Sciatic nerve (tissue), 2 donors: ENCODE measurements around the gene EPB41L1. TPM values are rescaled to one million over a fixed set of nuclear protein-coding genes. Genes with fewer than 3 reads are reported as not detected.

Experiments
- ATAC-seq: fragments of 200-7000 bp; cut with Tn5 transposase; one replicate; pipeline ENCODE4 v1.9.1; 2020; ENCODE audit warnings: mild to moderate bottlenecking, moderate library complexity
- DNase-seq: peaks from one replicate; pipeline ENCODE4 v3.0.0-alpha.2; 2020; ENCODE audit warnings: low spot score
- intact Hi-C: fragments of 100-400 bp; cut with DNase I; formaldehyde crosslinking; loops from one replicate; pipeline ENCODE4 v1.14.2; 2022
- total RNA-seq: library from RNA; stranded (reverse); fragmentation: NEBNext Ultra II Directional; extraction: Animal tissue kit (Norgen Biotek cat#: 25700); gene quantifications from one replicate; pipeline ENCODE4 v1.2.1, GENCODE V29; 2021
- donor health status: DM: no; HTN: no; CAD: no.
- donor health status: DM: no; HTN: no; CAD: no.

EPB41L1 gene
- total RNA-seq, 1 donor from 2014 or later, result 53.2 TPM

GRCh38 chr20:36179170-36179945 lies 24.8 kb downstream of the EPB41L1 start:
- intact Hi-C loops, result no loop called here
- no peak for DNase-seq

GRCh38 chr20:36180323-36180722 lies 25.8 kb downstream of the EPB41L1 start:
- no peak for ATAC-seq
- intact Hi-C loops, result no loop called here
- DNase-seq, result no peak

More at GRCh38 chr20:36179170-36179945, 24.8 kb downstream of the EPB41L1 start:
- no peak for ATAC-seq

- ATAC-seq, result no peak
- intact Hi-C loops, result no loop called here
- DNase-seq, result no peak
These were observed 27.5 kb downstream of the EPB41L1 start for GRCh38 chr20:36181934-36182603.

- intact Hi-C loops, result no loop called here
- DNase-seq, result no peak
- no peak for ATAC-seq
These were observed 28.1 kb downstream of the EPB41L1 start for GRCh38 chr20:36182604-36183154.

GRCh38 chr20:36183155-36183944 lies 28.8 kb downstream of the EPB41L1 start:
- no peak for ATAC-seq

GRCh38 chr20:36184816-36185776 lies 30.6 kb downstream of the EPB41L1 start:
- ATAC-seq (no peak), DNase-seq (no peak)
- intact Hi-C loops, result no loop called here

More at GRCh38 chr20:36183155-36183944, 28.8 kb downstream of the EPB41L1 start:
- no peak for DNase-seq
- intact Hi-C loops, result no loop called here

- intact Hi-C loops, result no loop called here
- no peak for ATAC-seq
- DNase-seq, result no peak
These were observed 39.6 kb downstream of the EPB41L1 start for GRCh38 chr20:36193977-36194712.

- DNase-seq (no peak), ATAC-seq (no peak)
- intact Hi-C loops, result loop anchor here (5.0 kb wide), 1 partner anchor 204 kb away; no protein-coding TSS in a partner anchor
These were observed 42.1 kb downstream of the EPB41L1 start for GRCh38 chr20:36196676-36197075.

GRCh38 chr20:36197271-36197670 lies 42.7 kb downstream of the EPB41L1 start:
- intact Hi-C loops, result loop anchor here (5.0 kb wide), 1 partner anchor 205 kb away; no protein-coding TSS in a partner anchor
- ATAC-seq, result no peak
- DNase-seq, result no peak

- DNase-seq, result peak; percentile 88
- peak; percentile 83 for ATAC-seq
- intact Hi-C loops, result loop anchor here (5.0 kb wide), 2 partner anchors 207 to 238 kb away; no protein-coding TSS in a partner anchor
These were observed 45.1 kb downstream of the EPB41L1 start for GRCh38 chr20:36199345-36200257.

- no peak for ATAC-seq
- intact Hi-C loops, result loop anchor here (5.0 kb wide), 1 partner anchor 237 kb away; no protein-coding TSS in a partner anchor
- DNase-seq, result no peak
These were observed 45.9 kb downstream of the EPB41L1 start for GRCh38 chr20:36200451-36200850.

GRCh38 chr20:36201198-36201597 lies 46.7 kb downstream of the EPB41L1 start:
- intact Hi-C loops, result loop anchor here (5.0 kb wide), 1 partner anchor 236 kb away; no protein-coding TSS in a partner anchor
- DNase-seq (no peak), ATAC-seq (no peak)

- intact Hi-C loops, result loop anchor here (5.0 kb wide), 1 partner anchor 234 kb away; no protein-coding TSS in a partner anchor
- DNase-seq (peak; percentile 83), ATAC-seq (peak; percentile 71)
These were observed 48.4 kb downstream of the EPB41L1 start for GRCh38 chr20:36202891-36203338.

- ATAC-seq, result no peak
- intact Hi-C loops, result loop anchor here (5.0 kb wide), 1 partner anchor 233 kb away; no protein-coding TSS in a partner anchor
- DNase-seq, result no peak
These were observed 49.3 kb downstream of the EPB41L1 start for GRCh38 chr20:36203861-36204260.

GRCh38 chr20:36205026-36205425 lies 50.5 kb downstream of the EPB41L1 start:
- ATAC-seq (no peak), DNase-seq (no peak)
- intact Hi-C loops, result no loop called here

GRCh38 chr20:36206068-36206467 lies 51.5 kb downstream of the EPB41L1 start:
- no peak for DNase-seq
- intact Hi-C loops, result no loop called here
- no peak for ATAC-seq
